H9 (cell line): ENCODE measurements around the gene MYO1D. TPM values are rescaled to one million over a fixed set of nuclear protein-coding genes. Genes with fewer than 3 reads are reported as not detected.

Source experiments
- DNase-seq: peaks from one replicate; pipeline ENCODE4 v3.0.0-alpha.2; 2017
- H2AFZ ChIP-seq: one replicate; pipeline ENCODE4 v1.6.1; 2013; ENCODE audit warnings: mild to moderate bottlenecking, low read length, control low read depth, moderate library complexity
- H2AK5ac ChIP-seq: 2 replicates; pipeline ENCODE4 v1.6.1; 2013; ENCODE audit warnings: low read length, control low read depth, mixed read lengths; ENCODE audit not compliant: insufficient read length
- H2BK120ac ChIP-seq: one replicate; pipeline ENCODE4 v1.6.1; 2013; ENCODE audit warnings: low read depth, mild to moderate bottlenecking, low read length, control low read depth, inconsistent platforms; ENCODE audit not compliant: poor library complexity, severe bottlenecking
- H2BK12ac ChIP-seq: 2 replicates; pipeline ENCODE4 v1.6.1; 2013; ENCODE audit warnings: low read length, control low read depth, mixed read lengths, low read depth; ENCODE audit not compliant: insufficient read length
- H2BK15ac ChIP-seq: 2 replicates; pipeline ENCODE4 v1.6.1; 2013; ENCODE audit warnings: low read depth, low read length, control low read depth
- H2BK20ac ChIP-seq: one replicate; pipeline ENCODE4 v1.6.1; 2013; ENCODE audit warnings: low read depth, mild to moderate bottlenecking, low read length, control low read depth, inconsistent platforms; ENCODE audit not compliant: poor library complexity, severe bottlenecking
- H2BK5ac ChIP-seq: 2 replicates; pipeline ENCODE4 v1.6.1; 2013; ENCODE audit warnings: low read length, control low read depth, mixed read lengths; ENCODE audit not compliant: insufficient read length
- H3K14ac ChIP-seq: 2 replicates; pipeline ENCODE4 v1.6.1; 2013; ENCODE audit warnings: low read length, control low read depth; ENCODE audit not compliant: insufficient read depth
- H3K18ac ChIP-seq: 2 replicates; pipeline ENCODE4 v1.6.1; 2013; ENCODE audit warnings: low read depth, mild to moderate bottlenecking, mixed read lengths, low read length, control low read depth; ENCODE audit not compliant: insufficient read length
- H3K23ac ChIP-seq: 2 replicates; pipeline ENCODE4 v1.6.1; 2013; ENCODE audit warnings: low read length, control low read depth, mixed read lengths, low read depth; ENCODE audit not compliant: insufficient read length
- H3K23me2 ChIP-seq: 2 replicates; pipeline ENCODE4 v1.6.1; 2013; ENCODE audit warnings: low read depth, mild to moderate bottlenecking, mixed read lengths, low read length, control low read depth; ENCODE audit not compliant: insufficient read length, poor library complexity, severe bottlenecking
- H3K27ac ChIP-seq: 2 replicates; pipeline ENCODE4 v1.5.1; 2013; ENCODE audit warnings: low read length, control low read depth, mixed read lengths, low read depth; ENCODE audit not compliant: insufficient read length
- H3K27me3 ChIP-seq: 2 replicates; pipeline ENCODE4 v1.6.1; 2013; ENCODE audit warnings: low read length, control low read depth, inconsistent platforms; ENCODE audit not compliant: insufficient read depth
- H3K4ac ChIP-seq: 2 replicates; pipeline ENCODE4 v1.6.1; 2013; ENCODE audit warnings: low read depth, mild to moderate bottlenecking, control low read depth, inconsistent platforms, low read length, moderate library complexity
- H3K4me1 ChIP-seq: 2 replicates; pipeline ENCODE4 v1.6.1; 2013; ENCODE audit warnings: low read length, control low read depth, inconsistent platforms; ENCODE audit not compliant: insufficient read depth
- H3K4me2 ChIP-seq: 2 replicates; pipeline ENCODE4 v1.6.1; 2013; ENCODE audit warnings: low read length, control low read depth, mixed read lengths; ENCODE audit not compliant: insufficient read length, insufficient read depth
- H3K56ac ChIP-seq: 2 replicates; pipeline ENCODE4 v1.6.1; 2013; ENCODE audit warnings: low read depth, mild to moderate bottlenecking, mixed read lengths, low read length, control low read depth; ENCODE audit not compliant: insufficient read length
- H3K79me1 ChIP-seq: 2 replicates; pipeline ENCODE4 v1.6.1; 2013; ENCODE audit warnings: low read depth, mild to moderate bottlenecking, moderate library complexity, low read length, control low read depth, inconsistent platforms; ENCODE audit not compliant: insufficient read depth, poor library complexity, severe bottlenecking
- H3K79me2 ChIP-seq: 2 replicates; pipeline ENCODE4 v1.6.1; 2013; ENCODE audit warnings: low read length, control low read depth, inconsistent platforms; ENCODE audit not compliant: insufficient read depth
- H3K9ac ChIP-seq: 2 replicates; pipeline ENCODE4 v1.6.1; 2013; ENCODE audit warnings: low read length, control low read depth, mixed read lengths; ENCODE audit not compliant: insufficient read length; ENCODE audit errors: extremely low read depth
- H3K9me3 ChIP-seq: one replicate; pipeline ENCODE4 v1.6.1; 2013; ENCODE audit warnings: low read depth, low read length, inconsistent platforms; ENCODE audit not compliant: control insufficient read depth
- H3T11ph ChIP-seq: one replicate; pipeline ENCODE4 v1.6.1; 2013; ENCODE audit warnings: mild to moderate bottlenecking, low read length, control low read depth, inconsistent platforms
- H4K20me1 ChIP-seq: one replicate; pipeline ENCODE4 v1.6.1; 2013; ENCODE audit not compliant: control insufficient read depth, insufficient read length, insufficient read depth
- H4K5ac ChIP-seq: 2 replicates; pipeline ENCODE4 v1.6.1; 2013; ENCODE audit warnings: low read depth, mild to moderate bottlenecking, mixed read lengths, low read length, control low read depth; ENCODE audit not compliant: insufficient read length
- H4K8ac ChIP-seq: replicated peaks from 2 replicates; pipeline ENCODE4 v1.6.1; 2013; ENCODE audit warnings: low read length, control low read depth, mixed read lengths, low read depth; ENCODE audit not compliant: insufficient read length
- H4K91ac ChIP-seq: 2 replicates; pipeline ENCODE4 v1.6.1; 2013; ENCODE audit warnings: low read depth, mild to moderate bottlenecking, moderate library complexity, mixed read lengths, low read length, control low read depth; ENCODE audit not compliant: insufficient read length
- H3K27ac Mint-ChIP-seq, 3 experiments: 2 replicates in 2 of 3; 3 replicates in 1 of 3; pipeline ENCODE4 v1.8.0; 2020 to 2021; ENCODE audit warnings: mixed read lengths in 3 of 3, mild to moderate bottlenecking in 1 of 3, moderate library complexity in 1 of 3
- H3K27me3 Mint-ChIP-seq: 2 replicates; pipeline ENCODE4 v1.8.0; 2021; ENCODE audit warnings: low read depth, mild to moderate bottlenecking, moderate library complexity, mixed read lengths
- H3K36me3 Mint-ChIP-seq, 3 experiments: 2 replicates in 2 of 3; 3 replicates in 1 of 3; pipeline ENCODE4 v1.8.0; 2020 to 2021; ENCODE audit warnings: low read depth in 3 of 3, mixed read lengths in 3 of 3; ENCODE audit not compliant: insufficient read depth in 1 of 3
- H3K4me1 Mint-ChIP-seq, 2 experiments: 2 replicates each; pipeline ENCODE4 v1.8.0; 2020; ENCODE audit warnings: mixed read lengths in 2 of 2
- H3K4me3 Mint-ChIP-seq, 2 experiments: 2 replicates in 1 of 2; 3 replicates in 1 of 2; pipeline ENCODE4 v1.8.0; 2020 to 2021; ENCODE audit warnings: mild to moderate bottlenecking in 2 of 2, mixed read lengths in 2 of 2, moderate library complexity in 1 of 2
- H3K9me3 Mint-ChIP-seq, 2 experiments: 2 replicates in 1 of 2; 3 replicates in 1 of 2; pipeline ENCODE4 v1.8.0; 2020; ENCODE audit warnings: mild to moderate bottlenecking in 2 of 2, mixed read lengths in 2 of 2, moderate library complexity in 1 of 2
- WGBS: extraction: QIAGEN DNeasy Blood & Tissue Kit; methylation state at CpG from one replicate; pipeline ENCODE4 v1.1.7; 2013; ENCODE audit warnings: missing lambda C conversion rate, low lambda C conversion rate, mixed read lengths; ENCODE audit not compliant: insufficient read length; ENCODE audit errors: extremely low coverage; 5-methylcytosine and 5-hydroxymethylcytosine counted together
- total RNA-seq: library from RNA; stranded (reverse); gene quantifications from 2 replicates; pipeline ENCODE4 v1.2.1, GENCODE V29; 2021
- TF ChIP-seq, protein P1 (sequence below): fragments of 200-600 bp; sonication (generic); conservative IDR thresholded peaks from 3 replicates; pipeline ENCODE4 v1.8.0; 2021; ENCODE audit warnings: antibody characterized with exemption, mild to moderate bottlenecking

The MYO1D gene
- total RNA-seq, 1 experiment from 2014 or later, result 19.0 TPM

GRCh38 chr17:32732900-32733299 is 144.0 kb downstream of the MYO1D start:
- Histone ChIP-seq H3K27me3 (no peaks in the 10 kb centered on the region), H4K91ac (no peak overlapping the region), H3K79me1 (no peaks in the 10 kb centered on the region), H3K56ac (no peak overlapping the region), H2BK20ac (no peak overlapping the region), H3K23ac (no peak overlapping the region), H3K23me2 (no peaks in the 10 kb centered on the region), H2AK5ac (no peak overlapping the region), H4K20me1 (no peaks in the 10 kb centered on the region), H2BK120ac (no peak overlapping the region), H3K4ac (no peak overlapping the region), H3K79me2 (no peaks in the 10 kb centered on the region), H3T11ph (no peak overlapping the region), H3K18ac (no peak overlapping the region), H3K27ac (no peak overlapping the region), H4K5ac (no peak overlapping the region), H3K9ac (no peak overlapping the region), H4K8ac (no peak overlapping the region), H3K14ac (no peak overlapping the region), H3K4me1 (no peaks in the 10 kb centered on the region), H3K4me2 (no peak overlapping the region), H2BK15ac (no peak overlapping the region), H2BK12ac (no peak overlapping the region), H2BK5ac (no peak overlapping the region), H2AFZ (no peak overlapping the region), H3K9me3 (no peaks in the 10 kb centered on the region)
- TF ChIP-seq, protein P1, sequence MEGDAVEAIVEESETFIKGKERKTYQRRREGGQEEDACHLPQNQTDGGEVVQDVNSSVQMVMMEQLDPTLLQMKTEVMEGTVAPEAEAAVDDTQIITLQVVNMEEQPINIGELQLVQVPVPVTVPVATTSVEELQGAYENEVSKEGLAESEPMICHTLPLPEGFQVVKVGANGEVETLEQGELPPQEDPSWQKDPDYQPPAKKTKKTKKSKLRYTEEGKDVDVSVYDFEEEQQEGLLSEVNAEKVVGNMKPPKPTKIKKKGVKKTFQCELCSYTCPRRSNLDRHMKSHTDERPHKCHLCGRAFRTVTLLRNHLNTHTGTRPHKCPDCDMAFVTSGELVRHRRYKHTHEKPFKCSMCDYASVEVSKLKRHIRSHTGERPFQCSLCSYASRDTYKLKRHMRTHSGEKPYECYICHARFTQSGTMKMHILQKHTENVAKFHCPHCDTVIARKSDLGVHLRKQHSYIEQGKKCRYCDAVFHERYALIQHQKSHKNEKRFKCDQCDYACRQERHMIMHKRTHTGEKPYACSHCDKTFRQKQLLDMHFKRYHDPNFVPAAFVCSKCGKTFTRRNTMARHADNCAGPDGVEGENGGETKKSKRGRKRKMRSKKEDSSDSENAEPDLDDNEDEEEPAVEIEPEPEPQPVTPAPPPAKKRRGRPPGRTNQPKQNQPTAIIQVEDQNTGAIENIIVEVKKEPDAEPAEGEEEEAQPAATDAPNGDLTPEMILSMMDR, result no peak
- Mint-ChIP-seq H3K9me3 (peaks cover 0 to 4% of the 10 kb centered on the region in 2 experiments; a peak in 1 of 5 replicates), H3K27ac (no peak overlapping the region), H3K4me1 (0 out of 4 replicates have a peak, but pooled peaks cover 0 to 2% of the 10 kb centered on the region in 2 experiments), H3K27me3 (no peaks in the 10 kb centered on the region), H3K36me3 (peaks cover 6 to 12% (median 8%) of the 10 kb centered on the region in 3 experiments; a peak in 5 of 7 replicates), H3K4me3 (no peak overlapping the region)
- no CpG with 5 or more reads among the region's 6 CpGs for WGBS
- no peak for DNase-seq
